K562 (cell line): Measurements from ENCODE around the gene TMEM50B. TPM values are rescaled to one million over a fixed set of nuclear protein-coding genes. Genes with fewer than 3 reads are reported as not detected.

Experiments used
- BRD9 ChIP-seq: fragments of 450-650 bp; IDR thresholded peaks from 2 replicates; pipeline ENCODE4 v1.6.1; 2018; ENCODE audit warnings: low read depth; ENCODE audit not compliant: partially characterized antibody
- CBX2 ChIP-seq: fragments of 200-600 bp; sonication (generic); IDR thresholded peaks from one replicate; pipeline ENCODE4 v1.6.1; 2012; ENCODE audit warnings: mild to moderate bottlenecking, low read length, inconsistent platforms; ENCODE audit not compliant: insufficient read depth, poor library complexity, severe bottlenecking
- DACH1 ChIP-seq: fragments of 450-650 bp; IDR thresholded peaks from 2 replicates; pipeline ENCODE4 v1.6.1; 2018; ENCODE audit not compliant: partially characterized antibody
- FOXK2 ChIP-seq, 2 experiments: fragments of 450-650 bp; IDR thresholded peaks in 1 of 2; conservative IDR thresholded peaks in 1 of 2; 2 replicates each; pipeline ENCODE4 v1.6.1; 2016; ENCODE audit warnings: low read depth in 2 of 2, mild to moderate bottlenecking in 1 of 2
- KDM5B ChIP-seq: fragments of 200-600 bp; sonication (generic); IDR thresholded peaks from 2 replicates; pipeline ENCODE4 v1.6.1; 2012; ENCODE audit warnings: low read depth, mild to moderate bottlenecking, moderate library complexity, low read length, control low read depth, inconsistent platforms; ENCODE audit not compliant: insufficient replicate concordance
- NBN ChIP-seq: fragments of 450-650 bp; IDR thresholded peaks from 2 replicates; pipeline ENCODE4 v1.6.1; 2016; ENCODE audit warnings: low read depth, mild to moderate bottlenecking
- NCOA2 ChIP-seq, 2 experiments: fragments of 450-650 bp; IDR thresholded peaks; 2 replicates each; pipeline ENCODE4 v1.6.1; 2018; ENCODE audit warnings: mild to moderate bottlenecking in 2 of 2, moderate library complexity in 1 of 2; ENCODE audit not compliant: partially characterized antibody in 2 of 2
- PHF20 ChIP-seq: fragments of 450-650 bp; IDR thresholded peaks from 2 replicates; pipeline ENCODE4 v1.6.1; 2018; ENCODE audit not compliant: partially characterized antibody
- PTTG1 ChIP-seq: fragments of 450-650 bp; IDR thresholded peaks from 2 replicates; pipeline ENCODE4 v1.6.1; 2016; ENCODE audit warnings: low read depth, mild to moderate bottlenecking, missing genetic modification characterization, missing compliant biosample characterization
- RFX7 ChIP-seq: fragments of 250-450 bp; sonication (Bioruptor Pico); IDR thresholded peaks from 2 replicates; pipeline ENCODE4 v1.5.1; 2021; ENCODE audit warnings: mild to moderate bottlenecking
- TEAD1 ChIP-seq, 2 experiments: fragments of 450-650 bp in 1 of 2; sonication (generic) in 1 of 2; formaldehyde crosslinking; IDR thresholded peaks; 2 replicates each; pipeline versions ENCODE4 v1.4.0 to v1.8.0; 2020 to 2022; ENCODE audit warnings: mild to moderate bottlenecking in 2 of 2, missing genetic modification reagents in 1 of 2
- TOE1 ChIP-seq, 2 experiments: fragments of 450-650 bp in 1 of 2; sonication (generic) in 1 of 2; formaldehyde crosslinking in 1 of 2; IDR thresholded peaks; 2 replicates each; pipeline versions ENCODE4 v1.7.1 to v1.8.0; 2016 to 2022; ENCODE audit warnings: borderline replicate concordance in 2 of 2, mild to moderate bottlenecking in 2 of 2, antibody characterized with exemption in 1 of 2, inconsistent platforms in 1 of 2, low read depth in 1 of 2, missing genetic modification reagents in 1 of 2, moderate library complexity in 1 of 2
- ZBTB17 ChIP-seq: fragments of 450-650 bp; formaldehyde crosslinking; IDR thresholded peaks from 2 replicates; pipeline ENCODE4 v1.4.0; 2020; ENCODE audit warnings: mild to moderate bottlenecking
- polyA plus RNA-seq, 8 experiments: library from polyadenylated mRNA; depleted of rRNA in 4 of 8; stranded (reverse) in 5 of 8; unstranded in 3 of 8; fragments of >200 nt; fragmentation: Nextera tagmentation in 2 of 8; fragmentation: Illumina TruSeq in 1 of 8; extraction: Ambion mirVana in 2 of 8; extraction: Trizol in 1 of 8; gene quantifications; 2 replicates each; pipeline versions ENCODE4 v1.2.1 to v1.2.3, GENCODE V29; 2011 to 2014; ENCODE audit warnings: inconsistent platforms in 1 of 8, missing spikeins in 1 of 8
- total RNA-seq, 7 experiments: library from RNA; depleted of rRNA in 6 of 7; stranded (reverse); fragments of >200 nt in 6 of 7; fragmentation: Illumina TruSeq in 2 of 7; extraction: Trizol in 2 of 7; gene quantifications; 2 replicates each; pipeline versions ENCODE4 v1.2.1 to v1.2.3, GENCODE V29; 2011 to 2021; ENCODE audit warnings: low replicate concordance in 1 of 7
- TF ChIP-seq, protein P1 (sequence below): fragments of 450-650 bp; IDR thresholded peaks from 2 replicates; pipeline ENCODE4 v1.6.1; 2014; ENCODE audit warnings: low read depth, mild to moderate bottlenecking, moderate library complexity, borderline replicate concordance
- TF ChIP-seq, protein P2 (sequence below): fragments of 250-450 bp; sonication (Bioruptor Pico); IDR thresholded peaks from 2 replicates; pipeline ENCODE4 v1.9.0; 2021; ENCODE audit warnings: mild to moderate bottlenecking, inconsistent platforms
- TF ChIP-seq, protein P3 (sequence below): fragments of 250-450 bp; sonication (Bioruptor Pico); IDR thresholded peaks from 2 replicates; pipeline ENCODE4 v1.8.0; 2022; ENCODE audit warnings: moderate library complexity, mild to moderate bottlenecking, inconsistent platforms
- TF ChIP-seq, protein P4 (sequence below): fragments of 450-650 bp; IDR thresholded peaks from 2 replicates; pipeline ENCODE4 v1.7.0; 2016; ENCODE audit warnings: borderline replicate concordance
- TF ChIP-seq, protein P5 (sequence below): sonication (generic); formaldehyde crosslinking; IDR thresholded peaks from 2 replicates; pipeline ENCODE4 v1.8.0; 2022; ENCODE audit warnings: mild to moderate bottlenecking, low read depth, missing genetic modification reagents

The TMEM50B gene
- total and polyA plus RNA-seq, 9 of the 15 experiments (the other 6 are each of a cell fraction or from before 2014, with no cell fraction given): 20.5 to 64.6 (median 28.9) TPM

DNA sequence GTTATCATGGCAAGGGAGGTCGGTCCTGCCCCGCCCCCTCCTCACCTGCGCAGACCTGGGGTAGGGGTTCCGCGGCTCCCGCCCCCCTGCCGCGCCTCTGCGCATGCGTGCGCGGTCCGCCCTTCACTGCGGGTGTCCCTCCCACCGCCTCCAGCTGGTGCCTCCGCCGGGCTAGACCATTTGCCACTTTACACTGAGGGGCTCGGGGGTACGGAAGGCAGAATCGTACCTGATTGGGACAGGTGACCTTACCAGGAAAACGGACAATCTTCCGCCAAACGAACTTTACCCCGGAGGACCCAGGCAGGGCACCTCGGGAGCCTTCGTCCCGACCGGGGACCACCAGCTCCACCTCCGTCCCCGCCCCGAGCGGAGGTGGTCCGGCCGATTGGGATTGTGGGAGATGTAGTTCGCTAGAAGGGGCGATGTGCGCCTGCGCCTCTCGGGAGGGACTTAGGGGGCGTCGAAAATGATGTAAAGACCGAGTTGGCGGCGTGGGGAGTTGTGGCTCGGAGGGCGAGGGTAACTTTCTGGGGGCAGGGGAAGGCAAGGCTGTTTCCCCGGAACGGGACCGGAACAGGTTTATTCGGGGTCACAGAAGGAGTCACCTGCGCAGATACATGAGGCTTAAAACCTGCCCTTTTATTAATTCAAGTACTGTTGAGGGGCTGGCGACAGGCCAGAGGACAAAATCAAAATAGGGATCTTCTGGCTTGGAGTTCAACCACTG is 11.8 kb upstream of the TMEM50B start, which contains the start of gene DNAJC28 (continued):
- TF ChIP-seq CBX2: no peak
- peak; percentile 59; the same call in 1 of the 2 replicates for TF ChIP-seq ZBTB17
- peak; percentile 45 to 99 for TF ChIP-seq FOXK2 (conservative IDR thresholded peaks at IDR 0.05 in 1 of 2, IDR thresholded peaks at IDR 0.05 in 1 of 2; ENCODE audit: low read depth in 2 of 2)
- TF ChIP-seq, protein P1, sequence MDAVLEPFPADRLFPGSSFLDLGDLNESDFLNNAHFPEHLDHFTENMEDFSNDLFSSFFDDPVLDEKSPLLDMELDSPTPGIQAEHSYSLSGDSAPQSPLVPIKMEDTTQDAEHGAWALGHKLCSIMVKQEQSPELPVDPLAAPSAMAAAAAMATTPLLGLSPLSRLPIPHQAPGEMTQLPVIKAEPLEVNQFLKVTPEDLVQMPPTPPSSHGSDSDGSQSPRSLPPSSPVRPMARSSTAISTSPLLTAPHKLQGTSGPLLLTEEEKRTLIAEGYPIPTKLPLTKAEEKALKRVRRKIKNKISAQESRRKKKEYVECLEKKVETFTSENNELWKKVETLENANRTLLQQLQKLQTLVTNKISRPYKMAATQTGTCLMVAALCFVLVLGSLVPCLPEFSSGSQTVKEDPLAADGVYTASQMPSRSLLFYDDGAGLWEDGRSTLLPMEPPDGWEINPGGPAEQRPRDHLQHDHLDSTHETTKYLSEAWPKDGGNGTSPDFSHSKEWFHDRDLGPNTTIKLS: peak; percentile 92
- TF ChIP-seq, protein P2, sequence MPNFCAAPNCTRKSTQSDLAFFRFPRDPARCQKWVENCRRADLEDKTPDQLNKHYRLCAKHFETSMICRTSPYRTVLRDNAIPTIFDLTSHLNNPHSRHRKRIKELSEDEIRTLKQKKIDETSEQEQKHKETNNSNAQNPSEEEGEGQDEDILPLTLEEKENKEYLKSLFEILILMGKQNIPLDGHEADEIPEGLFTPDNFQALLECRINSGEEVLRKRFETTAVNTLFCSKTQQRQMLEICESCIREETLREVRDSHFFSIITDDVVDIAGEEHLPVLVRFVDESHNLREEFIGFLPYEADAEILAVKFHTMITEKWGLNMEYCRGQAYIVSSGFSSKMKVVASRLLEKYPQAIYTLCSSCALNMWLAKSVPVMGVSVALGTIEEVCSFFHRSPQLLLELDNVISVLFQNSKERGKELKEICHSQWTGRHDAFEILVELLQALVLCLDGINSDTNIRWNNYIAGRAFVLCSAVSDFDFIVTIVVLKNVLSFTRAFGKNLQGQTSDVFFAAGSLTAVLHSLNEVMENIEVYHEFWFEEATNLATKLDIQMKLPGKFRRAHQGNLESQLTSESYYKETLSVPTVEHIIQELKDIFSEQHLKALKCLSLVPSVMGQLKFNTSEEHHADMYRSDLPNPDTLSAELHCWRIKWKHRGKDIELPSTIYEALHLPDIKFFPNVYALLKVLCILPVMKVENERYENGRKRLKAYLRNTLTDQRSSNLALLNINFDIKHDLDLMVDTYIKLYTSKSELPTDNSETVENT (CRISPR knock-in tag): 0 out of 2 replicates have a peak, but pooled peaks have one; percentile 8
- peak; percentile 97 for TF ChIP-seq TOE1 (IDR thresholded peaks at IDR 0.05; ENCODE audit: borderline replicate concordance)
- TF ChIP-seq TOE1 (CRISPR knock-in tag; IDR thresholded peaks at IDR 0.05; ENCODE audit: borderline replicate concordance, low read depth): 0 out of 2 replicates have a peak, but pooled peaks have one; percentile 41
- peak; percentile 57 for TF ChIP-seq KDM5B
- TF ChIP-seq RFX7 (CRISPR knock-in tag): no peak
- TF ChIP-seq TEAD1 (CRISPR knock-in tag; IDR thresholded peaks at IDR 0.05): peak in 1 of 2 experiments; percentile 86; a peak in 1 of 4 replicates
- TF ChIP-seq, protein P3, sequence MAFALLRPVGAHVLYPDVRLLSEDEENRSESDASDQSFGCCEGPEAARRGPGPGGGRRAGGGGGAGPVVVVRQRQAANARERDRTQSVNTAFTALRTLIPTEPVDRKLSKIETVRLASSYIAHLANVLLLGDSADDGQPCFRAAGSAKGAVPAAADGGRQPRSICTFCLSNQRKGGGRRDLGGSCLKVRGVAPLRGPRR (CRISPR knock-in tag): peak; percentile 48; the same call in 1 of the 2 replicates
- TF ChIP-seq DACH1: peak; percentile 100
- no peak for TF ChIP-seq PTTG1 (tag)
- peak in 1 of 2 experiments; percentile 98 for TF ChIP-seq NCOA2 (IDR thresholded peaks at IDR 0.05; ENCODE audit: partially characterized antibody in 2 of 2)
- TF ChIP-seq NBN: peak; percentile 92
- TF ChIP-seq, protein P4, sequence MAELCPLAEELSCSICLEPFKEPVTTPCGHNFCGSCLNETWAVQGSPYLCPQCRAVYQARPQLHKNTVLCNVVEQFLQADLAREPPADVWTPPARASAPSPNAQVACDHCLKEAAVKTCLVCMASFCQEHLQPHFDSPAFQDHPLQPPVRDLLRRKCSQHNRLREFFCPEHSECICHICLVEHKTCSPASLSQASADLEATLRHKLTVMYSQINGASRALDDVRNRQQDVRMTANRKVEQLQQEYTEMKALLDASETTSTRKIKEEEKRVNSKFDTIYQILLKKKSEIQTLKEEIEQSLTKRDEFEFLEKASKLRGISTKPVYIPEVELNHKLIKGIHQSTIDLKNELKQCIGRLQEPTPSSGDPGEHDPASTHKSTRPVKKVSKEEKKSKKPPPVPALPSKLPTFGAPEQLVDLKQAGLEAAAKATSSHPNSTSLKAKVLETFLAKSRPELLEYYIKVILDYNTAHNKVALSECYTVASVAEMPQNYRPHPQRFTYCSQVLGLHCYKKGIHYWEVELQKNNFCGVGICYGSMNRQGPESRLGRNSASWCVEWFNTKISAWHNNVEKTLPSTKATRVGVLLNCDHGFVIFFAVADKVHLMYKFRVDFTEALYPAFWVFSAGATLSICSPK: 0 out of 2 replicates have a peak, but pooled peaks have one; percentile 50
- TF ChIP-seq PHF20: peak; percentile 65
- TF ChIP-seq, protein P5, sequence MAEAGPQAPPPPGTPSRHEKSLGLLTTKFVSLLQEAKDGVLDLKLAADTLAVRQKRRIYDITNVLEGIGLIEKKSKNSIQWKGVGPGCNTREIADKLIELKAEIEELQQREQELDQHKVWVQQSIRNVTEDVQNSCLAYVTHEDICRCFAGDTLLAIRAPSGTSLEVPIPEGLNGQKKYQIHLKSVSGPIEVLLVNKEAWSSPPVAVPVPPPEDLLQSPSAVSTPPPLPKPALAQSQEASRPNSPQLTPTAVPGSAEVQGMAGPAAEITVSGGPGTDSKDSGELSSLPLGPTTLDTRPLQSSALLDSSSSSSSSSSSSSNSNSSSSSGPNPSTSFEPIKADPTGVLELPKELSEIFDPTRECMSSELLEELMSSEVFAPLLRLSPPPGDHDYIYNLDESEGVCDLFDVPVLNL (CRISPR knock-in tag): peak; percentile 79; the same call in 1 of the 2 replicates
- peak; percentile 25 for TF ChIP-seq BRD9
